IMR-90 (cell line): Measurements from ENCODE around the gene LYPD6B. TPM values are rescaled to one million over a fixed set of nuclear protein-coding genes. Genes with fewer than 3 reads are reported as not detected.

Experiments used
- ATAC-seq: fragments of 200-7000 bp; cut with Tn5 transposase; 2 replicates; pipeline ENCODE4 v1.9.1; 2020; ENCODE audit warnings: low read depth, mild to moderate bottlenecking, moderate library complexity
- BruUV-seq: library from RNA; stranded (reverse); fragments of 400-500 nt; replicated peaks from 2 replicates; lab custom pipeline; 2021; lab: Mats Ljungman, UMichigan
- CTCF ChIA-PET: fragments of 300-600 bp; formaldehyde crosslinking; extraction: SDS; loops from one replicate; lab custom pipeline; 2021; ENCODE audit warnings: antibody characterized with exemption; lab: Yijun Ruan, JAX
- POLR2A ChIA-PET: fragments of 300-600 bp; sonication (Branson Sonifier 250); formaldehyde crosslinking; loops from one replicate; lab custom pipeline; 2022; ENCODE audit warnings: antibody characterized with exemption; ENCODE audit not compliant: unreplicated experiment; lab: Charles Lee
- DNase-seq: peaks from one replicate; pipeline ENCODE4 v3.0.0; 2013
- H2AFZ ChIP-seq: replicated peaks from 2 replicates; pipeline ENCODE3; 2013; ENCODE audit warnings: low read length, mild to moderate bottlenecking; ENCODE audit not compliant: poor library complexity
- H2AK5ac ChIP-seq: 2 replicates; pipeline ENCODE4 v1.6.1; 2013; ENCODE audit warnings: low read depth, low read length, inconsistent platforms
- H2AK9ac ChIP-seq: replicated peaks from 2 replicates; pipeline ENCODE3; 2013; ENCODE audit warnings: mild to moderate bottlenecking, low read depth, low read length, moderate library complexity; ENCODE audit not compliant: poor library complexity
- H2BK120ac ChIP-seq: 2 replicates; pipeline ENCODE4 v1.6.1; 2013; ENCODE audit warnings: low read depth, low read length, inconsistent platforms
- H2BK15ac ChIP-seq: 3 replicates; pipeline ENCODE4 v1.6.1; 2013; ENCODE audit warnings: low read depth, low read length, inconsistent platforms
- H2BK20ac ChIP-seq: 2 replicates; pipeline ENCODE4 v1.6.1; 2013; ENCODE audit warnings: low read depth, mild to moderate bottlenecking, inconsistent platforms, low read length, moderate library complexity
- H2BK5ac ChIP-seq: 2 replicates; pipeline ENCODE4 v1.6.1; 2013; ENCODE audit warnings: mild to moderate bottlenecking, low read depth, low read length, inconsistent platforms; ENCODE audit not compliant: poor library complexity, severe bottlenecking
- H3K14ac ChIP-seq: replicated peaks from 2 replicates; pipeline ENCODE4 v1.6.1; 2013; ENCODE audit warnings: low read depth, low read length, inconsistent platforms
- H3K18ac ChIP-seq: 2 replicates; pipeline ENCODE4 v1.6.1; 2013; ENCODE audit warnings: low read depth, low read length, control low read depth
- H3K23ac ChIP-seq: 2 replicates; pipeline ENCODE4 v1.6.1; 2013; ENCODE audit warnings: low read depth, low read length, inconsistent platforms
- H3K27ac ChIP-seq: 2 replicates; pipeline ENCODE4 v1.5.1; 2013; ENCODE audit warnings: mild to moderate bottlenecking, control low read depth, low read length; ENCODE audit not compliant: insufficient read depth
- H3K27me3 ChIP-seq: 2 replicates; pipeline ENCODE4 v1.6.1; 2013; ENCODE audit warnings: low read length; ENCODE audit not compliant: control insufficient read depth, insufficient read depth
- H3K36me3 ChIP-seq: 2 replicates; pipeline ENCODE4 v1.6.1; 2013; ENCODE audit warnings: low read length, mixed read lengths; ENCODE audit not compliant: control insufficient read depth, insufficient read depth
- H3K4ac ChIP-seq: 2 replicates; pipeline ENCODE4 v1.6.1; 2013; ENCODE audit warnings: low read depth, low read length, inconsistent platforms
- H3K4me1 ChIP-seq: 2 replicates; pipeline ENCODE4 v1.6.1; 2013; ENCODE audit warnings: low read length, mixed read lengths; ENCODE audit not compliant: control insufficient read depth, insufficient read depth
- H3K4me2 ChIP-seq: 2 replicates; pipeline ENCODE4 v1.6.1; 2013; ENCODE audit warnings: low read depth, mild to moderate bottlenecking, control low read depth, low read length, moderate library complexity
- H3K4me3 ChIP-seq: 2 replicates; pipeline ENCODE4 v1.5.1; 2013; ENCODE audit warnings: low read depth, mild to moderate bottlenecking, control low read depth, low read length, moderate library complexity; ENCODE audit not compliant: insufficient read depth
- H3K56ac ChIP-seq: 2 replicates; pipeline ENCODE4 v1.6.1; 2013; ENCODE audit warnings: low read length, inconsistent platforms; ENCODE audit not compliant: insufficient read depth; ENCODE audit errors: extremely low read depth
- H3K79me1 ChIP-seq, 2 experiments: 2 replicates each; pipeline ENCODE4 v1.6.1; 2013; ENCODE audit warnings: low read length in 2 of 2, inconsistent platforms in 1 of 2, low read depth in 1 of 2
- H3K9ac ChIP-seq: 2 replicates; pipeline ENCODE4 v1.6.1; 2013; ENCODE audit warnings: low read depth, low read length, control low read depth
- H3K9me1 ChIP-seq: 2 replicates; pipeline ENCODE4 v1.6.1; 2013; ENCODE audit warnings: low read length, inconsistent platforms; ENCODE audit not compliant: insufficient read depth
- H3K9me3 ChIP-seq: 2 replicates; pipeline ENCODE4 v1.6.1; 2013; ENCODE audit warnings: low read length; ENCODE audit not compliant: control insufficient read depth, insufficient read depth
- H4K20me1 ChIP-seq: 2 replicates; pipeline ENCODE4 v1.6.1; 2013; ENCODE audit warnings: low read length, inconsistent platforms; ENCODE audit not compliant: insufficient read depth
- H4K5ac ChIP-seq: 2 replicates; pipeline ENCODE4 v1.6.1; 2013; ENCODE audit warnings: mild to moderate bottlenecking, low read depth, low read length, control low read depth
- H4K8ac ChIP-seq, 2 experiments: 2 replicates each; pipeline ENCODE4 v1.6.1; 2013; ENCODE audit warnings: low read depth in 2 of 2, low read length in 2 of 2, control low read depth in 1 of 2, inconsistent platforms in 1 of 2
- H4K91ac ChIP-seq: 2 replicates; pipeline ENCODE4 v1.6.1; 2013; ENCODE audit warnings: low read depth, low read length, inconsistent platforms; ENCODE audit not compliant: insufficient read depth
- CEBPB ChIP-seq: IDR thresholded peaks from 2 replicates; pipeline ENCODE4 v1.6.1; 2012; ENCODE audit warnings: low read depth, low read length, improper control_type of control experiment
- CHD1 ChIP-seq: IDR thresholded peaks from 2 replicates; pipeline ENCODE4 v1.6.1; 2012; ENCODE audit warnings: low read depth, low read length, improper control_type of control experiment
- CTCF ChIP-seq: conservative IDR thresholded peaks from 2 replicates; pipeline ENCODE4 v1.5.1; 2012; ENCODE audit warnings: mild to moderate bottlenecking, low read depth, low read length, improper control_type of control experiment
- ELK1 ChIP-seq: fragments of 150-350 bp; IDR thresholded peaks from 2 replicates; pipeline ENCODE4 v1.6.1; 2016; ENCODE audit warnings: low read depth, mild to moderate bottlenecking, low read length, moderate library complexity, borderline replicate concordance
- MAFK ChIP-seq: IDR thresholded peaks from 2 replicates; pipeline ENCODE4 v1.6.1; 2012; ENCODE audit warnings: low read depth, low read length, improper control_type of control experiment
- MAZ ChIP-seq: IDR thresholded peaks from 2 replicates; pipeline ENCODE4 v1.6.1; 2012; ENCODE audit warnings: low read depth, mild to moderate bottlenecking, low read length, improper control_type of control experiment, moderate library complexity, borderline replicate concordance
- MXI1 ChIP-seq: IDR thresholded peaks from 2 replicates; pipeline ENCODE4 v1.6.1; 2012; ENCODE audit warnings: low read depth, mild to moderate bottlenecking, low read length, moderate library complexity, borderline replicate concordance
- NFE2L2 ChIP-seq: fragments of 150-350 bp; IDR thresholded peaks from 2 replicates; pipeline ENCODE4 v1.6.1; 2016; ENCODE audit warnings: low read depth, mild to moderate bottlenecking, low read length
- POLR2A ChIP-seq: IDR thresholded peaks from 2 replicates; pipeline ENCODE4 v1.6.1; 2012; ENCODE audit warnings: mild to moderate bottlenecking, low read depth, low read length
- RAD21 ChIP-seq: IDR thresholded peaks from 2 replicates; pipeline ENCODE4 v1.6.1; 2012; ENCODE audit warnings: low read length, improper control_type of control experiment
- RFX5 ChIP-seq: IDR thresholded peaks from 2 replicates; pipeline ENCODE4 v1.8.0; 2012; ENCODE audit warnings: low read depth, mild to moderate bottlenecking, low read length, moderate library complexity
- SMC3 ChIP-seq: fragments of 150-350 bp; IDR thresholded peaks from 2 replicates; pipeline ENCODE4 v1.6.1; 2016; ENCODE audit warnings: low read depth, mild to moderate bottlenecking, antibody characterized with exemption, low read length, moderate library complexity
- USF2 ChIP-seq: fragments of 150-350 bp; IDR thresholded peaks from 2 replicates; pipeline ENCODE4 v1.6.1; 2017; ENCODE audit warnings: mild to moderate bottlenecking, antibody characterized with exemption, low read length, low read depth
- WGBS, 2 experiments: methylation state at CpG; one replicate each; pipeline versions ENCODE4 v1.1.5 to v1.1.7; 2013; ENCODE audit warnings: missing lambda C conversion rate in 2 of 2; ENCODE audit not compliant: insufficient read length in 1 of 2; ENCODE audit errors: extremely low coverage in 2 of 2; 5-methylcytosine and 5-hydroxymethylcytosine counted together
- dilution Hi-C: fragments of 300-500 bp; cut with HindIII; formaldehyde crosslinking; loops from one replicate; pipeline ENCODE4 v1.14.3; 2018; ENCODE audit warnings: low sequenced_read_pairs; ENCODE audit not compliant: unreplicated experiment
- in situ Hi-C: fragments of 300-500 bp; cut with MboI; formaldehyde crosslinking; loops from 3 replicates; pipeline ENCODE4 v1.14.3; 2019; ENCODE audit warnings: low sequenced_read_pairs, inconsistent platforms, mixed read lengths
- intact Hi-C: fragments of 100-400 bp; cut with micrococcal nuclease; formaldehyde crosslinking; loops from 2 replicates; pipeline ENCODE4 v1.10.0; 2022
- polyA plus RNA-seq, 3 experiments: library from polyadenylated mRNA; depleted of rRNA; stranded (reverse); fragments of >200 nt; gene quantifications; 2 replicates each; pipeline ENCODE4 v1.2.3, GENCODE V29; 2012; ENCODE audit warnings: low replicate concordance in 1 of 3
- total RNA-seq: library from RNA; depleted of rRNA; stranded (reverse); fragments of >200 nt; gene quantifications from 2 replicates; pipeline ENCODE4 v1.2.3, GENCODE V29; 2012

Gene LYPD6B
- total and polyA plus RNA-seq, 2 of the 4 experiments (the other 2 are of a cell fraction) = 0.05 TPM; not detected in 1

- Histone ChIP-seq H2BK120ac (no peak overlapping the region), H3K9me3 (no peaks in the 10 kb centered on the region), H2BK5ac (no peak overlapping the region), H3K36me3 (no peaks in the 10 kb centered on the region), H3K9ac (no peak overlapping the region), H3K56ac (no peak overlapping the region), H3K9me1 (no peaks in the 10 kb centered on the region), H3K14ac (no peak overlapping the region), H3K4ac (no peak overlapping the region), H4K91ac (no peak overlapping the region), H2AFZ (no peak overlapping the region), H3K4me3 (no peak overlapping the region), H2BK20ac (no peak overlapping the region), H2AK9ac (no peak overlapping the region), H3K4me1 (no peaks in the 10 kb centered on the region), H3K4me2 (no peak overlapping the region), H3K27me3 (no peaks in the 10 kb centered on the region), H4K8ac (no peak overlapping the region), H2AK5ac (no peak overlapping the region), H4K20me1 (no peaks in the 10 kb centered on the region), H3K23ac (no peak overlapping the region), H3K79me1 (no peaks in the 10 kb centered on the region), H3K18ac (no peak overlapping the region), H4K5ac (no peak overlapping the region), H2BK15ac (no peak overlapping the region), H3K27ac (no peak overlapping the region)
- no peak for DNase-seq
- TF ChIP-seq SMC3 (no peak), USF2 (no peak), CTCF (no peak), MAZ (no peak), MXI1 (no peak), ELK1 (no peak), NFE2L2 (no peak), POLR2A (no peak), RFX5 (no peak), RAD21 (no peak), MAFK (no peak), CHD1 (no peak), CEBPB (no peak)
- no peak for ATAC-seq
- BruUV-seq = no TSS peak
- dilution Hi-C loops = no loop called here
- 40% methylated on average over 2 of the region's 4 CpGs; no CpG with 5 or more reads in 1 of the 2 experiments for WGBS, 2 experiments
- POLR2A ChIA-PET = no interaction called here
- CTCF ChIA-PET = no interaction called here
- intact Hi-C loops = no loop called here
- in situ Hi-C loops = no loop called here
These were observed 175.4 kb downstream of the LYPD6B start for GRCh38 chr2:149213764-149214493.
